SK-N-MC (cell line): ENCODE results near the gene STH.

Experiments used
- EZH2 ChIP-seq: fragments of 200-600 bp; sonication (generic); IDR thresholded peaks from one replicate; pipeline ENCODE4 v1.6.1; 2017; ENCODE audit warnings: antibody characterized with exemption
- FOXP2 ChIP-seq: optimal IDR thresholded peaks from 2 replicates; pipeline ENCODE3; 2011; ENCODE audit warnings: mild to moderate bottlenecking, moderate library complexity; ENCODE audit not compliant: insufficient read depth; ENCODE audit errors: extremely low read length, control extremely low read depth
- POLR2AphosphoS5 ChIP-seq: IDR thresholded peaks from 2 replicates; pipeline ENCODE4 v1.6.1; 2012; ENCODE audit warnings: mild to moderate bottlenecking, low read depth, low read length, borderline replicate concordance

GRCh38 chr17:45964634-45965033, 34.4 kb upstream of the STH start:
- no peak for TF ChIP-seq POLR2AphosphoS5
- no peak for TF ChIP-seq EZH2
- no peak for TF ChIP-seq FOXP2
